ENCODE measurements around the gene USP6NL. TPM values are rescaled to one million over a fixed set of nuclear protein-coding genes. Genes with fewer than 3 reads are reported as not detected.

The USP6NL gene
- total RNA-seq, 4 donors from 2014 or later, result 28.8 to 56.4 (median 34.0) TPM

GRCh38 chr10:11608159-11609013, 3.1 kb downstream of the USP6NL start:
- Histone ChIP-seq H3K9me3 (no peaks in the 10 kb centered on the region), H3K27ac (no peak overlapping the region), H3K36me3 (no peaks in the 10 kb centered on the region), H3K27me3 (no peaks in the 10 kb centered on the region), H3K4me3 (peak overlapping the region in 1 of 4 donors; percentile 78), H3K4me1 (peaks cover 0 to 49% (median 10%) of the 10 kb centered on the region in 3 donors)
- intact Hi-C loops (cut with DNase I), result no loop called here
- DNase-seq, result no peak
- TF ChIP-seq POLR2A (IDR thresholded peaks at IDR 0.05), result no peak
- no peak for TF ChIP-seq CTCF (IDR thresholded peaks at IDR 0.05)
- WGBS, 2 donors, result 75 to 82% methylated on average over 9 to 10 of the region's 10 CpGs

- no peaks in the 10 kb centered on the region for H3K9me3 ChIP-seq
- DNase-seq, result no peak
- no peaks in the 10 kb centered on the region for H3K36me3 ChIP-seq
- 75 to 88% methylated on average over 2 of the region's 2 CpGs for WGBS, 2 donors
- H3K27me3 ChIP-seq, result no peaks in the 10 kb centered on the region
- no peak for TF ChIP-seq CTCF (IDR thresholded peaks at IDR 0.05)
- no peak for TF ChIP-seq POLR2A (IDR thresholded peaks at IDR 0.05)
- intact Hi-C loops (cut with DNase I), result no loop called here
- H3K4me3 ChIP-seq, result no peak overlapping the region
- H3K4me1 ChIP-seq, result peaks cover 0 to 50% (median 10%) of the 10 kb centered on the region in 3 donors
- H3K27ac ChIP-seq, result no peak overlapping the region
Observed at GRCh38 chr10:11605807-11606408, 5.5 kb downstream of the USP6NL start.

- no peak for DNase-seq
- Histone ChIP-seq H3K4me3 (no peak overlapping the region), H3K36me3 (no peaks in the 10 kb centered on the region), H3K9me3 (no peaks in the 10 kb centered on the region), H3K27ac (no peak overlapping the region), H3K4me1 (peaks cover 0 to 44% (median 7%) of the 10 kb centered on the region in 3 donors), H3K27me3 (no peaks in the 10 kb centered on the region)
- intact Hi-C loops (cut with DNase I), result no loop called here
- WGBS, 2 donors, result 32 to 41% methylated on average over 2 of the region's 2 CpGs
- no peak for TF ChIP-seq POLR2A (IDR thresholded peaks at IDR 0.05)
- no peak for TF ChIP-seq CTCF (IDR thresholded peaks at IDR 0.05)
Observed at GRCh38 chr10:11604865-11605650, 6.4 kb downstream of the USP6NL start.

GRCh38 chr10:11603741-11604140, 7.7 kb downstream of the USP6NL start:
- intact Hi-C loops (cut with DNase I), result no loop called here
- Histone ChIP-seq H3K27me3 (no peaks in the 10 kb centered on the region), H3K27ac (no peak overlapping the region), H3K4me3 (no peak overlapping the region), H3K9me3 (no peaks in the 10 kb centered on the region), H3K4me1 (peaks cover 0 to 31% (median 0%) of the 10 kb centered on the region in 3 donors), H3K36me3 (no peaks in the 10 kb centered on the region)
- no peak for DNase-seq
- TF ChIP-seq POLR2A (IDR thresholded peaks at IDR 0.05) (no peak), CTCF (IDR thresholded peaks at IDR 0.05) (no peak)
- WGBS, 2 donors, result 86 to 90% methylated on average over 1 of the region's 1 CpG
